ENCODE results near the gene NTRK2. TPM values are rescaled to one million over a fixed set of nuclear protein-coding genes. Genes with fewer than 3 reads are reported as not detected.

Gene NTRK2
- total RNA-seq, 2 experiments from 2014 or later, result 0.06 TPM; not detected in 1

DNA sequence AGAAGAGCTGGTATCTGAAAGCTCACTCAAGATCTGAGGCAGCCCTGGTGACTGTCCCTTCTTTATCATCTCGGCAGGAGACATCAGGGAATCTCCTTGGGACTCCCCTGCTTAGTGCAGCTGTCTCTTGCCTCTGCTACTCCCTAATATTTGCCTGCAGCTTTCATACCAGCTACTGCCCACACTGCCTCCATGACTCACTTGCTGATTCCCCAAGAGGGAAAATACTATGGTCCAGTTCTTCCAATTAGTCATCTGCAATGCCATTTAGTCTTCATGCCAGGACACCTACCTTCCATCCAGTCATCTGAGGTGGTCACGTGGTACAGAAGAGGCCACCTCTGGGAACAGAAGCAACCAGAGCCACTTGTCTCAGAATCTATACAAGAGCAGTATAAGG lies 270.8 kb downstream of the NTRK2 start:
- intact Hi-C loops (cut with micrococcal nuclease; ENCODE audit: unreplicated experiment), result no loop called here
- Histone ChIP-seq H3K9me3 (ENCODE audit: low read length) (no peaks in the 10 kb centered on the region), H3K4me3 (ENCODE audit: low read depth, low read length, poor library complexity, severe bottlenecking) (no peak overlapping the region), H3K9me2 (ENCODE audit: insufficient read depth, low read length) (no peaks in the 10 kb centered on the region), H2AFZ (ENCODE audit: low read length) (no peak overlapping the region), H3K36me3 (ENCODE audit: insufficient read depth, low read length) (no peaks in the 10 kb centered on the region), H3K27ac (ENCODE audit: low read depth, low read length, poor library complexity, severe bottlenecking) (no peak overlapping the region), H3K79me2 (ENCODE audit: insufficient read depth, low read depth, low read length) (no peaks in the 10 kb centered on the region), H3K4me1 (ENCODE audit: insufficient read depth, low read length, poor library complexity, severe bottlenecking) (no peaks in the 10 kb centered on the region), H3K4me2 (ENCODE audit: low read length) (no peak overlapping the region), H4K20me1 (ENCODE audit: insufficient read depth, low read length) (no peaks in the 10 kb centered on the region)
- CTCF ChIA-PET (ENCODE audit: unreplicated experiment), result no interaction called here
- POLR2A ChIA-PET, result no interaction called here
- TF ChIP-seq, protein P1, sequence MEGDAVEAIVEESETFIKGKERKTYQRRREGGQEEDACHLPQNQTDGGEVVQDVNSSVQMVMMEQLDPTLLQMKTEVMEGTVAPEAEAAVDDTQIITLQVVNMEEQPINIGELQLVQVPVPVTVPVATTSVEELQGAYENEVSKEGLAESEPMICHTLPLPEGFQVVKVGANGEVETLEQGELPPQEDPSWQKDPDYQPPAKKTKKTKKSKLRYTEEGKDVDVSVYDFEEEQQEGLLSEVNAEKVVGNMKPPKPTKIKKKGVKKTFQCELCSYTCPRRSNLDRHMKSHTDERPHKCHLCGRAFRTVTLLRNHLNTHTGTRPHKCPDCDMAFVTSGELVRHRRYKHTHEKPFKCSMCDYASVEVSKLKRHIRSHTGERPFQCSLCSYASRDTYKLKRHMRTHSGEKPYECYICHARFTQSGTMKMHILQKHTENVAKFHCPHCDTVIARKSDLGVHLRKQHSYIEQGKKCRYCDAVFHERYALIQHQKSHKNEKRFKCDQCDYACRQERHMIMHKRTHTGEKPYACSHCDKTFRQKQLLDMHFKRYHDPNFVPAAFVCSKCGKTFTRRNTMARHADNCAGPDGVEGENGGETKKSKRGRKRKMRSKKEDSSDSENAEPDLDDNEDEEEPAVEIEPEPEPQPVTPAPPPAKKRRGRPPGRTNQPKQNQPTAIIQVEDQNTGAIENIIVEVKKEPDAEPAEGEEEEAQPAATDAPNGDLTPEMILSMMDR (conservative IDR thresholded peaks at IDR 0.05; ENCODE audit: low read length), result no peak
- DNase-seq (ENCODE audit: low spot score), result no peak
- BruUV-seq (replicated peaks), result no TSS peak

DNA sequence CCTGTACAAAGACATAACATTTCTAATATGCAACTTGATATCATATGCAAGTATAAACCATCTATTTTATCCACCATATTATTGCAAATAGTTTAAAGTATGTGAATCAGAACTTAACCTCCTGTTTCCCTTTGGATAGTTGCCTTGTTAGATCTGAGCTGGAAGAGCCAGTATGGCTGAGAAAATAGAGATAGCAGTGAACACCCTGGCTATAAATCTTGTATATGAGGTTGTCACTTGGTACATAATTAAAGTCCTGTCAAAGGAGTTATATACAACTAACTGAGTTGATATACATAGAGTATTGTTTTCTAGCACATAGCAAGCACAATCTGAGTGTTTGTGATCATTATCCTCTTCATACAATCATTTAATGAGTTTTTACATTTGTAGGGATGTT lies 272.3 kb downstream of the NTRK2 start:
- intact Hi-C loops (cut with micrococcal nuclease; ENCODE audit: unreplicated experiment), result no loop called here
- no peak for DNase-seq (ENCODE audit: low spot score)
- ChIA-PET POLR2A (interaction anchor here (0.7 kb wide), 1 partner anchor 27 kb away, joined by 3 read pairs; no protein-coding TSS in a partner anchor), CTCF (ENCODE audit: unreplicated experiment) (no interaction called here)
- no peaks in the 10 kb centered on the region for H3K9me2 ChIP-seq (ENCODE audit: insufficient read depth, low read length)
- H4K20me1 ChIP-seq (ENCODE audit: insufficient read depth, low read length), result no peaks in the 10 kb centered on the region
- no peaks in the 10 kb centered on the region for H3K9me3 ChIP-seq (ENCODE audit: low read length)
- no peaks in the 10 kb centered on the region for H3K4me1 ChIP-seq (ENCODE audit: insufficient read depth, low read length, poor library complexity, severe bottlenecking)
- H3K4me3 ChIP-seq (ENCODE audit: low read depth, low read length, poor library complexity, severe bottlenecking), result no peak overlapping the region
- no peak overlapping the region for H3K4me2 ChIP-seq (ENCODE audit: low read length)
- no peak overlapping the region for H3K27ac ChIP-seq (ENCODE audit: low read depth, low read length, poor library complexity, severe bottlenecking)
- BruUV-seq (replicated peaks), result no TSS peak
- no peak for TF ChIP-seq EZH2phosphoT487 (IDR thresholded peaks at IDR 0.05; ENCODE audit: borderline replicate concordance, low read depth, low read length)
- TF ChIP-seq, protein P1 (conservative IDR thresholded peaks at IDR 0.05; ENCODE audit: low read length), result no peak
- H2AFZ ChIP-seq (ENCODE audit: low read length), result no peak overlapping the region
- H3K79me2 ChIP-seq (ENCODE audit: insufficient read depth, low read depth, low read length), result no peaks in the 10 kb centered on the region
- no peaks in the 10 kb centered on the region for H3K36me3 ChIP-seq (ENCODE audit: insufficient read depth, low read length)

DNA sequence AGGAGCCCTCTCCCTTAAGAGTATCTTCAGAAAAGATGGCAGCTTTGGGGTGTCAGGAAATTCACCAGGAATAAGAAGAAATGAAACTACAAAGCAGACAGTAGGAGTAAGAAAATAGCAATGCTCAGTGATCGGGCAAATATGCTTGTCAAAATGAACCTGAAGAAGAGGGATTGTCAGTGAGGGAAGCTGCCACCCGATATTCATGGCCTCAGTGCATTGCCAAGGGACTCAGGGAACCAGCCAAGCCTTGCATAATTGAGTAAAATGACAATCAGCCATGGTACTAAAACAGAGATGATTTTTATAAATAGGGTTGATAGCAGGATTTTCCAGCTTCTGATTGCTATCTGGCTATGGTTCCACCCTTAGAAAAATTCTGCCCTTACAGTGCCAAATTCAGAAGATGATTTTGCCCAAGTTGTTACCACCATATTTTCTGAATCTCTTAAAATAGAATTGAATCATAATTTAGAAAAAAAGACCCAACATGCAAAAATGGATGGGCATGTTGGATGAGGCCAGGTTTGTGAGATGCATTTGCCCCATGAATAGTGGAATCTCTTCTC lies 274.0 kb downstream of the NTRK2 start:
- TF ChIP-seq, protein P1 (conservative IDR thresholded peaks at IDR 0.05; ENCODE audit: low read length), result no peak
- TF ChIP-seq EZH2phosphoT487 (IDR thresholded peaks at IDR 0.05; ENCODE audit: borderline replicate concordance, low read depth, low read length), result no peak
- no peak for DNase-seq (ENCODE audit: low spot score)
- Histone ChIP-seq H4K20me1 (ENCODE audit: insufficient read depth, low read length) (no peaks in the 10 kb centered on the region), H3K4me1 (ENCODE audit: insufficient read depth, low read length, poor library complexity, severe bottlenecking) (no peaks in the 10 kb centered on the region), H3K9me2 (ENCODE audit: insufficient read depth, low read length) (no peaks in the 10 kb centered on the region), H3K79me2 (ENCODE audit: insufficient read depth, low read depth, low read length) (no peaks in the 10 kb centered on the region), H3K27ac (ENCODE audit: low read depth, low read length, poor library complexity, severe bottlenecking) (no peak overlapping the region), H2AFZ (ENCODE audit: low read length) (no peak overlapping the region), H3K4me3 (ENCODE audit: low read depth, low read length, poor library complexity, severe bottlenecking) (no peak overlapping the region), H3K4me2 (ENCODE audit: low read length) (no peak overlapping the region), H3K9me3 (ENCODE audit: low read length) (no peaks in the 10 kb centered on the region), H3K36me3 (ENCODE audit: insufficient read depth, low read length) (no peaks in the 10 kb centered on the region)
- intact Hi-C loops (cut with micrococcal nuclease; ENCODE audit: unreplicated experiment), result no loop called here
- ChIA-PET CTCF (ENCODE audit: unreplicated experiment) (no interaction called here), POLR2A (no interaction called here)
- no TSS peak for BruUV-seq (replicated peaks)

All from OCI-LY7 (cell line).